ENCODE results near the gene MDFIC.

The MDFIC gene

DNA sequence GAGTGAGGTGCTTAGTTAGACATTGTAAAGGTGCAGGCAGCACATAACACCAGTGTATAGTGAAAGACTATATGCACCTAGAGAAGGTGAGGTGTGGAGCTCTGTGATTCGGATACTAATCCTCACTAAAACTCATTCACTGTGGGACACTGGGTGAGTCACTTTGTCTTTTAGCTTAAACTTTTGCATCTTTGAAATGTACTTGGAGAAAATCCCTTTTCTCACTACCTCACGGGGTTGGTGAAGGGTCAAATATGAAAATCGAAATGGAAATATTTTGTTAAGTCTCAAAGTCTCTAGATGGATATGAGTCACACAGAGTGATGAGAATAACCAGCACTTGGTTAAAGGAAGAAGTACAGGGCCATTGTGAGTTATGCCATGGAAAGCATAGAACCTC, 38.0 kb downstream of the MDFIC start:
- Mint-ChIP-seq H3K27ac (no peak overlapping the region), H3K4me3 (no peak overlapping the region), H3K27me3 (no peaks in the 10 kb centered on the region), H3K4me1 (peaks cover 58% of the 10 kb centered on the region), H3K9me3 (no peaks in the 10 kb centered on the region)
- ATAC-seq, result peak; percentile 74
- DNase-seq, result no peak

DNA sequence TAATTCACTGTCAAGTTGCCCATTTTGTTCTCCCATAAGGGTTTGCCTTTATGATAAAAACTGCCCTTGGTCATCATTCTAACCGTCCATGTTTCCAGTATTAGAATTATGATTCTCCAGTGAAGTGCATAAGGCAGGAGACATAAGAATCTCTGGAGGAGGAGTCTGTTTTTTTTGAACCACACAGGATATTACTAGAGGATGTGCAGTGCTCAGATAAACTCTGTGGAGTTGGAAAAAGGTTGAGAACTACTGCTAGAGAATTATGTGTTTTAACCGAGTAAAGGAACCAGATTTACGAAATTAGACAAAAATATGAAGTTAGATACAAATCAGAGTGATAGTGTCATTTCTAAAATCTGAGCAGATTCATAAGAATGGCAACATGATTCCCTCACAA, 40.5 kb downstream of the MDFIC start:
- ATAC-seq, result no peak
- no peak overlapping the region for H3K4me3 Mint-ChIP-seq
- H3K27me3 Mint-ChIP-seq, result no peaks in the 10 kb centered on the region
- no peak for DNase-seq
- H3K27ac Mint-ChIP-seq, result no peak overlapping the region
- no peaks in the 10 kb centered on the region for H3K9me3 Mint-ChIP-seq
- peaks cover 64% of the 10 kb centered on the region for H3K4me1 Mint-ChIP-seq

DNA sequence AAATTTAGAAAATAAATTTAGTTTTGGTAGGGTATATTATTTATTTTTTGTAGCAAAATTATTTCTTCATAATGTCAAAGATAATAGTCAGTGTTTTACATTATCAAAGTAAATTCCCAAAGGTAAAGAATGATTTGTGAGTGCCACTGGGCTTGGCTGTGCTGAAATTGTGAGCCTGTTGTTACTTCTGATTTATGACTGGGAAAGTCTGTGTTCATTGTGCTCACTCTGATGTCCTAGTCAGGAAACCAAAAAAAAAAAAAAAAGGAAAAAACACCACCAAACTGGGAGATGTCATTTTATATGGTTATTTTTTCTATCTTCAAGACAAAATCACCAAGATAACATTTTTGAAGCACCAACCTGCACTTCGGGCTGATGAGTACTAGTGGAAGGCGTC, 44.3 kb downstream of the MDFIC start:
- H3K27me3 Mint-ChIP-seq, result no peaks in the 10 kb centered on the region
- ATAC-seq (no peak), DNase-seq (no peak)
- no peaks in the 10 kb centered on the region for H3K9me3 Mint-ChIP-seq
- no peak overlapping the region for H3K4me3 Mint-ChIP-seq
- peaks cover 57% of the 10 kb centered on the region for H3K4me1 Mint-ChIP-seq
- H3K27ac Mint-ChIP-seq, result no peak overlapping the region

DNA sequence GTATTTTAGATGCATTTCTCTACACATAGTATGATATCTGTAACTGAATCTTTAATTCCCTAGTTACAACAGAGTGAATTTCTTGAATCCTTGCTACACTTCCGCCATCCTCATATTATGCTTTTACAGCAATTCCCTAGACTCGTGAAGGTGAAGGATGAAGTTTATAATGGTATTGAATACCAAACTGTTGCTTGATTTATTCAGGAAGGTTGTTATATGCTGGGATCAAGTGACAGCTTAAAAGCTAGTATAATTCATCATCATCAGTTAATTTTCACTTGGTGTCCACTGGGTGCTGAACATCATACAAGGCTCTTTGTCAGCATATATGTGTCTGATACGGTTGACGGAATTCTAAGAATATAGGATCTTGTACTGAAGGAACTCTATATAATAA, 47.2 kb downstream of the MDFIC start:
- no peak for DNase-seq
- H3K9me3 Mint-ChIP-seq, result no peaks in the 10 kb centered on the region
- peaks cover 65% of the 10 kb centered on the region for H3K4me1 Mint-ChIP-seq
- H3K27me3 Mint-ChIP-seq, result no peaks in the 10 kb centered on the region
- H3K4me3 Mint-ChIP-seq, result no peak overlapping the region
- no peak for ATAC-seq
- H3K27ac Mint-ChIP-seq, result no peak overlapping the region

DNA sequence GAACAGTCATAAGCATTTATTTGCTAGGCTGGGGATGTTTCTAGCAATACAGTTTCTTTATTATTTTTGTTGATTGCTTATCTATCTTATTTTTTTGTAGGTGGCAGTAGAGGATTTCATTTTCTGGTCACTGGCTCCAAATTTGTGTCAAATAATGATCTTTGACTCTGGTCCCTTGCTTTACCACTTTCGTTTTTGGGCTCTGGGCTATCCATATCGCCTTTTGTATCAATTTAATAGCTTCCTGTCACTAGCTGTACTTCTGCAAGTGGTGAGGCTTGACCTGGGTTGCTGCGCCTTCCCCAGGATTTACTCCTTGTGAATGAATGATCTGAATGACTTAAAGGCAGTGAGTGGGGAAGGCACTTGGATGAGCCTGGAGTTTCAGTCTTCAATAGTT, 48.4 kb downstream of the MDFIC start:
- Mint-ChIP-seq H3K4me3 (no peak overlapping the region), H3K27ac (no peak overlapping the region), H3K27me3 (no peaks in the 10 kb centered on the region), H3K9me3 (no peaks in the 10 kb centered on the region), H3K4me1 (peaks cover 61% of the 10 kb centered on the region)
- DNase-seq, result no peak
- ATAC-seq, result no peak

DNA sequence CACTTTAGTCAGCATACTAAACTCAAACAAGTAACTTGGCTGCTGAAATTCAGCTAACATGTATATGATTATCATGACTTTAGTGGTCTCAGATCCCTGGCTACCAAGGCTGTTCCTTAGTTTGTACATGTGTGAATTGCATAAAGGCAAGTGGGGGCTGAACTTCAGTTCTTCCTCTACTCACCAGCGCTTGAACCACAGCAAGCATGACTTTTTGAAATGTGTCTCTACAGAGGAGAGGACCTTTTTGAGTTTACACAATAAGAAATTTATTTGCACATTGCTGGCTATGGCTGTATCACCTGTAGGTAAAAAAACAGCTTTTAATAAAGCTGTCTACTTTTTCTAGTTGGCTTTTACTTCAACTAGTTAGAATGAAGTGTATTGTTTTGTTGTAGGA, 48.8 kb downstream of the MDFIC start:
- peaks cover 57% of the 10 kb centered on the region for H3K4me1 Mint-ChIP-seq
- no peak overlapping the region for H3K4me3 Mint-ChIP-seq
- no peak for ATAC-seq

DNA sequence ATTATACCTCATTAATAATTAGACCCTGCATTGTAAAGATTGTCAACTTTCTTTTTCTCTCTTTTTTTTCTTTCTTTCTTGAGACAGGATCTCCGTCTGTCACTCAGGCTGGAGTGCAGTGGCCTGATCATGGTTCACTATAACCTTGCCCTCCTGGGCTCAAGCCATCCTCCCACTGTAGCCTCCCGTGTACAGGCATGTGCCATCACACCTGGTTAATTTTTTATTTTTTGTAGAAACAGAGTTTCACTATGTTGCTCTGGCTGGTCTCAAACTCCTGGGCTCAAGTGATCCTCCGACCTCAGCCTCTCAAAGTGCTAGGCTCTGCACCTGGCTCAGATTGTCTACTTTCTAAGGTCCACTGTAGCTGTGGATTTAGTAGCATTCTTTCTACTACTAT, 50.7 kb downstream of the MDFIC start:
- Mint-ChIP-seq H3K4me3 (no peak overlapping the region), H3K27me3 (no peaks in the 10 kb centered on the region), H3K4me1 (peaks cover 45% of the 10 kb centered on the region), H3K27ac (no peak overlapping the region), H3K9me3 (no peaks in the 10 kb centered on the region)
- ATAC-seq, result no peak
- no peak for DNase-seq

More for the DNA sequence above, 48.8 kb downstream of the MDFIC start:
- Mint-ChIP-seq H3K27me3 (no peaks in the 10 kb centered on the region), H3K27ac (no peak overlapping the region), H3K9me3 (no peaks in the 10 kb centered on the region)
- DNase-seq, result no peak

DNA sequence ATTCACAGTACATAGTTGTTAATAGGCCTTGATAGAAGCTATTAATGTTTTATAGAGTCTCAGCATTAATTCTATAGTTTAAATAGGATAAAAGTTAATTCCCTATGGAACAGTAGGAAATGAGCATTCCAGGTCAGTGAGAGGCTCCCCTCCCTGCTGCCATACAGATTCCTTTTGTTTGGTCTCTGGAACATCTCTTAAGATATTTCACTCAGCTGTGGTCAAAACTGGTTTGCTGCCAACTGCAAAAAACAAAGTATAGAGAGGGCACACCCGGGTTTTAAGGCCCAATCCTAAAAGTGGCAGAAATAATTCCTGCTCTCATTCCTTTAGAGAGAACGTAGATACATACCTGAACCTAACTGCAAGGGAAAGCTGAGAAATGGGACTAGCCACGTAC, 51.3 kb downstream of the MDFIC start:
- no peak for ATAC-seq

DNA sequence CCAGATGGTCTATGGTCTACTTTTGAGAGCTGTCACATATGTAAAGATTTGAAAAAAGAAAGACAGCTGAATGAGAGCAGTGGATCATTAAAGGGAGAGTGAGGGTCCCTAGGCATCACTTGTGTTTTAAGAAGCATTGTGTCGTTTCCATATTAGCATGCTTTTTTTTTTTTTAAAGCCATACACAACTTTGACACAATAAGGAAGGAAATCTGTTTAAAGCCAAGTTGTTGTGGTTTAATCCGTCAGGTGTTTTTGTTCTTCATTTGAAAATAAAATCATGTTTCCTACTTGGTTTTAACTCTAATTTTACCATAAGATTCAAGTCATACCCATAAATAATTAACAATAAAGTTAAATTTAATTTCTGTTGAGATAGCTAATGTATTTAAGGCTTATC, 53.5 kb downstream of the MDFIC start:
- Mint-ChIP-seq H3K27ac (no peak overlapping the region), H3K4me3 (no peak overlapping the region), H3K9me3 (no peaks in the 10 kb centered on the region), H3K27me3 (no peaks in the 10 kb centered on the region), H3K4me1 (peaks cover 42% of the 10 kb centered on the region)
- DNase-seq (no peak), ATAC-seq (no peak)

More for the DNA sequence above, 51.3 kb downstream of the MDFIC start:
- Mint-ChIP-seq H3K27me3 (no peaks in the 10 kb centered on the region), H3K4me1 (peaks cover 45% of the 10 kb centered on the region), H3K27ac (no peak overlapping the region), H3K4me3 (no peak overlapping the region), H3K9me3 (no peaks in the 10 kb centered on the region)
- DNase-seq, result no peak

DNA sequence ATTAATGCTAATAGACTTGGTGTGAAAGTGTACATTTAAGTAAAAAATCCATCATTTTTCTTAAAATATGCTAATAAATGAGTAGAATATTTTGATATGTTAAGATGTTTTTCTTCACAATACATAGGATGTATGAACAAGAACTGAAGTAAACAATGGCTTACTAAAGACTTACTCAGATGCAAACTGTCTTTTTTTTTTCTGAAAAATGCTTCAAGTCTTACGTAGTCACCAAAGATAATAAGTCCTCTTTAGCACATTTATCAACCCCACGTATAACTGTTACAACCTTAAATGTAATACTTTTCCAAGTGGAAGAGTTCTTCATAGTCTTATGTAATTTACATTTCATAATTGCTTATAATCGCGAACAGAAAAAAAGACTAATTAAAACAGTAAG, 54.8 kb downstream of the MDFIC start:
- Mint-ChIP-seq H3K27ac (no peak overlapping the region), H3K9me3 (no peaks in the 10 kb centered on the region), H3K27me3 (no peaks in the 10 kb centered on the region), H3K4me3 (no peak overlapping the region), H3K4me1 (peaks cover 43% of the 10 kb centered on the region)
- DNase-seq (no peak), ATAC-seq (no peak)

DNA sequence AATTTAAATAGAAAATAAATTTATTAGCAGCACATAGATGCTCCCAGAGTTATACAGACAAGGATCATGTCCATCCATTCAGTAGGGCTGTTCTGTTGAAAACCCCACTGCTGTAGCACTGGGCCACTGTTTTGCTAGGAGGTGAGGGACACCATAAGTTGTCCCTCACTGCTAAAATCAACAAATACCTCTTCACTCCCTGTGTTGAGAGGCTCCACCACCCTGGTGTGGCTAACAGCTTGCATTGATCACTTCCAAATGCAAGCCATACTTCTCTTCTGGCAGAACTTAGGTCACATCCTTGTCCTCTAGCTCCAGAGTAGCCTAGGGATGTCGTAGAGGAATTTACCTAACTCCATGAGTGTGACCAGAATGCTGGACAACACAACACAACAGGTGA, 55.4 kb downstream of the MDFIC start:
- Mint-ChIP-seq H3K4me3 (no peak overlapping the region), H3K27ac (peak overlapping the region in 1 of 2 donors; percentile 19), H3K27me3 (no peaks in the 10 kb centered on the region), H3K4me1 (peaks cover 42% of the 10 kb centered on the region), H3K9me3 (no peaks in the 10 kb centered on the region)
- no peak for DNase-seq
- no peak for ATAC-seq

DNA sequence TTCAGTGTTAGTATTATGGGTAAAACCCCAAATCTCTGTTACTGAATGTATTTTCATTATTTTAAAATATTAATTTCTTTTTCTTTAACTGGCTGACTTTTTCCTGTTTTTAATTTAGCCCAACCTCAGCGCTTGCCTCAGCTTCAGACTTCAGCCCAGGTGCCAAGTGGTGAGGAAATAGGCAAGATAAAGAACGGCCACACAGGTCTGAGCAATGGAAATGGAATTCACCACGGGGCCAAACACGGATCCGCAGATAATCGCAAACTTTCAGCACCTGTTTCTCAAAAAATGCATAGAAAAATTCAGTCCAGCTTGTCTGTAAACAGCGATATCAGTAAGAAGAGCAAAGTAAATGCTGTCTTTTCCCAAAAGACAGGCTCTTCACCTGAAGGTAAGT, 57.5 kb downstream of the MDFIC start:
- no peak for ATAC-seq
- H3K27me3 Mint-ChIP-seq, result no peaks in the 10 kb centered on the region
- no peak overlapping the region for H3K27ac Mint-ChIP-seq
- no peaks in the 10 kb centered on the region for H3K9me3 Mint-ChIP-seq
- peaks cover 23% of the 10 kb centered on the region for H3K4me1 Mint-ChIP-seq
- no peak for DNase-seq
- H3K4me3 Mint-ChIP-seq, result no peak overlapping the region

DNA sequence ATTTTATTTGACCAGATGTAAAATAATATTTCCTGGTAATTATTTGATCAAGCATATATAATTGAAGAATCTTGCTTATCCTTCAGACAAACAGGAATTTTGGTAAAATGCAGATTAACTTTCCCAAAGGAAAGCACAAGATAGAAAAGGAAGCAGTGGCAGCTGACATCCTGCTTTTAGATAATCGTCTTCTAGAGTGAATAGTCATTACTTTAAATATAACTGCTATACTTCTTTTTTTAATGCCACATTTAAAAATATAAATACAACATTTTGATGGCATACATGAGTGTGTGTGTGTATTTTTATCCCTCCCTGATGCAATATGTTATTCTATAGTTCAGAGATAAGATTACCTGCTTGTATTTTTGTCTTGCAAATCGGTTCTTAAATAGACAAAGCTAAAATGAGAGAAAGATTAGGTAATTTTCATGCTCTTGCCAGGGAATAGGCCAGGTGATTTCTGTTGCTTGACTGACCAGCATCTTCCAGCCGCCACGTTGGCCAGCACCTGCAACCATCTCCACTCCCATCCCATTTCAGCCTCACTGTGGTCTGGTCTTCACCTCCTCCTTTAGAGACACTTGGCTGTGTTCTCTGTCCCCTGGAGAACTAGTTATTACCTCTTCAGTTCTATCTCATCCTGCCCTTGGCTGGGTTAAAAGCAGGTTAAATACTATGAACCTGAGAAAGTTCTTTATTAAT, 58.1 kb downstream of the MDFIC start:
- DNase-seq (no peak), ATAC-seq (no peak)
- Mint-ChIP-seq H3K4me3 (no peak overlapping the region), H3K4me1 (peaks cover 22% of the 10 kb centered on the region), H3K27me3 (no peaks in the 10 kb centered on the region), H3K27ac (peak overlapping the region in 1 of 2 donors; percentile 78), H3K9me3 (no peaks in the 10 kb centered on the region)

DNA sequence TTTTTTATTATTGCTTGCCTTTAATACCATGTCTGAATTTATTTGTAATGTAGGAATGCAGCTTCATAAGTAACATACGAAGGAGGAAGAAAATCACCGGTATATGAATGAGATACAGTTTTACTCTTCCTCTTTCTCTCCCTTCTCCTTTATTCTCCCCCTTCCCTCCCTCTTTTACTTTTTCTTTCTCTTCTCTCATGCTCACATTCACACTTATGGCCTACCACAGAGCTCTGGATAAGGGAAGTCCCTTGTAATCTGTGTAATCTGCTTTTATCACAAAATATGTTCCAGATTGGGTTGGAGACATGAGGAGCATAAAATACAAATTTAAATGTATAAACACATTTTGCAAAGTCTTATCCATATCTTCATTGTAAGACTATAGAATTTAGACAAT, 59.4 kb downstream of the MDFIC start:
- H3K4me1 Mint-ChIP-seq, result peaks cover 22% of the 10 kb centered on the region
- DNase-seq (no peak), ATAC-seq (no peak)
- H3K27ac Mint-ChIP-seq, result no peak overlapping the region
- H3K4me3 Mint-ChIP-seq, result no peak overlapping the region
- no peaks in the 10 kb centered on the region for H3K27me3 Mint-ChIP-seq
- H3K9me3 Mint-ChIP-seq, result no peaks in the 10 kb centered on the region

DNA sequence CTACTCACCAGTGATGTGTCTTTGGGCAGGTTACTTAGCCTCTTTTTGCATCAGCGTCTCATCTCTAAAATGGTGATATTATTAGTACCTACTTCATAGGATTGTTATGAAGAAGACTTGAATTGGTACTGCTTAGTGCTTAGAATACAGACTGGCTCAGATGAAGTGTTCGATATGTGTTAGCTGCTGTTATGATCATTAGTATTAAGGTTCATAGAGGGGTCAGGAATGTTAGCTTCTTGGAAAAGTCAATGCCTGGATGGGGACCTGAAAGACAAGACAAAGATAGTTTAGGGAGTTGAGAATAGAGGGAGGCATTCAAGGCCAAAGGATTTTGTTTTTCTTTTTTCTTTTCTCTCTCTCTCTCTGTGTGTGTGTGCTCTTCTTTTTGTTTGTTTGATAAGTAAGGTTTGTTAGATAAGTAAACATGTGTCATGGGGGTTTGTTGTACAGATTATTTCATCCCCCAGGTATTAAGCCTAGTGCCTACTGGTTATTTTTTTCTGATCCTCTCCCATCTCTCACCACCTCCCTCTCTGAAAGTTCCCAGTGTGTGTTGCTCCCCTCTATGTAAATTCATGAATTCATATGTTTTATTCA, 63.3 kb downstream of the MDFIC start:
- ATAC-seq (no peak), DNase-seq (no peak)
- Mint-ChIP-seq H3K27ac (no peak overlapping the region), H3K4me1 (peaks cover 18% of the 10 kb centered on the region), H3K27me3 (no peaks in the 10 kb centered on the region), H3K4me3 (no peak overlapping the region), H3K9me3 (peaks cover 0 to 4% of the 10 kb centered on the region in 2 donors)

DNA sequence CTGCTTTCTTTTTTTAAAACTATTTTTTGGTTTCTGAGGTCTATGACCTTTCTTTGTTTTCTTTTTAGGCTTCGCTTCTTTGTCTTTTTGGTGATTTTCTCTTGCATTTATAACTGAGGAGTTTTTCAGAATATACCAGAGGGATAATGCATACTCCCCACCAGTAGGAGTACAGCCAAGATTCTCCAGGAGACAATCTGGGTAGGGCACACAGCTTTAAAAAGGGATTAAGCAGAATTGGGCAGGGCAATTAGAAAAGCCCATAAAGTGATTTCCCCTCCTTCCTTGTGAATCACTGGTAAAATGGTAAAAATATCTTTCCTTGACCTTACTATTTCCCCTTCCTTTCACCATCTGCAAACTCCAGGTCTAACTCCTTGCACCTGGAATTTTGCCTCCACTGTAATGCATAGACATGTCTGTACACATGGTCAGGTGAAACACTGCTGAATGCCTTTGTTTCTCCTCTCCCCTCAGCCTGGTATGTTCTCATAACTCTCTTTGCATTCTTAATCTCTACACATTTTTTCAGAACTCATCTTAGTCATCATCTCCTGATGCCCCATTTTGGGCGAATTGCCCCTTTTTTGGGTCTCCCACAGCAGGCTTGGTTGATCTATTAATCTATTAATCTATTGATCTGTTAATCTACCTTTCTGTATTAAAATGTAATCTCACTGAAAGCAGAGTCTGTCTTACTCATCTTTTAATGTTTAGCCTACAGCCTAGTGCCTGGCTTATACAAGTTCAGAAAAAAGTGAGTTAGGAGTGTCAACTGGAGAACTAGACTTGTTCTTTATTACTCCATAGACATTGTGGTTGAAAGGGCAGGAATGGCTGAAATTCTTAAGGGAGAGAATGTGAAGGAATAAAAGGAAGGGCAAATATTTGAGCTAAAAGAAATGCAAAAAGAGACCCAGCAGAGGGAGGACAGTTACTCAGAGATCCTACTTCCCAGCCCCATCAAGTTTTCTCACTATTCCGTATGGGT, 64.6 kb downstream of the MDFIC start:
- no peak overlapping the region for H3K4me3 Mint-ChIP-seq
- H3K9me3 Mint-ChIP-seq, result peaks cover 0 to 4% of the 10 kb centered on the region in 2 donors
- no peak for DNase-seq
- H3K4me1 Mint-ChIP-seq, result peaks cover 7% of the 10 kb centered on the region
- H3K27me3 Mint-ChIP-seq, result no peaks in the 10 kb centered on the region
- H3K27ac Mint-ChIP-seq, result no peak overlapping the region
- no peak for ATAC-seq

Measured in stimulated activated naive CD8-positive, alpha-beta T cell treated with anti-CD3 and anti-CD28 coated beads, Interleukin-15, amount 100 ng/mL, for 72 hours (primary cell).